Activated naive CD4-positive, alpha-beta T cell treated with anti-CD3 and anti-CD28 coated beads for 36 hours (primary cell): ENCODE results near the gene TMEM229B. TPM values are rescaled to one million over a fixed set of nuclear protein-coding genes. Genes with fewer than 3 reads are reported as not detected.

ENCODE experiments used
- CTCF ChIA-PET: fragments of 350-600 bp; sonication (Branson Sonifier 250); formaldehyde crosslinking; loops from one replicate; lab custom pipeline; 2021; ENCODE audit warnings: antibody characterized with exemption; lab: Charles Lee
- DNase-seq: peaks from one replicate; pipeline ENCODE4 v3.0.0-alpha.2; 2020
- H3K27ac Mint-ChIP-seq: one replicate; pipeline ENCODE4 v1.8.0; 2021; ENCODE audit warnings: mild to moderate bottlenecking, mixed read lengths
- H3K27me3 Mint-ChIP-seq: one replicate; pipeline ENCODE4 v1.8.0; 2021; ENCODE audit warnings: low read depth, mixed read lengths
- H3K36me3 Mint-ChIP-seq: one replicate; pipeline ENCODE4 v1.8.0; 2021; ENCODE audit warnings: low read depth, mixed read lengths
- H3K4me1 Mint-ChIP-seq: one replicate; pipeline ENCODE4 v1.8.0; 2021; ENCODE audit warnings: low read depth, mixed read lengths
- H3K4me3 Mint-ChIP-seq: one replicate; pipeline ENCODE4 v1.8.0; 2021; ENCODE audit warnings: mild to moderate bottlenecking, moderate library complexity, mixed read lengths
- H3K9me3 Mint-ChIP-seq: one replicate; pipeline ENCODE4 v1.8.0; 2021; ENCODE audit warnings: mixed read lengths
- intact Hi-C: fragments of 100-400 bp; cut with micrococcal nuclease; formaldehyde crosslinking; loops from one replicate; pipeline ENCODE4 v1.15.1; 2023
- total RNA-seq, 2 experiments: library from RNA; stranded (reverse); gene quantifications; one replicate each; pipeline ENCODE4 v1.2.3, GENCODE V29; 2021

TMEM229B gene
- total RNA-seq, 2 experiments from 2014 or later = 0.49 to 0.64 TPM

DNA sequence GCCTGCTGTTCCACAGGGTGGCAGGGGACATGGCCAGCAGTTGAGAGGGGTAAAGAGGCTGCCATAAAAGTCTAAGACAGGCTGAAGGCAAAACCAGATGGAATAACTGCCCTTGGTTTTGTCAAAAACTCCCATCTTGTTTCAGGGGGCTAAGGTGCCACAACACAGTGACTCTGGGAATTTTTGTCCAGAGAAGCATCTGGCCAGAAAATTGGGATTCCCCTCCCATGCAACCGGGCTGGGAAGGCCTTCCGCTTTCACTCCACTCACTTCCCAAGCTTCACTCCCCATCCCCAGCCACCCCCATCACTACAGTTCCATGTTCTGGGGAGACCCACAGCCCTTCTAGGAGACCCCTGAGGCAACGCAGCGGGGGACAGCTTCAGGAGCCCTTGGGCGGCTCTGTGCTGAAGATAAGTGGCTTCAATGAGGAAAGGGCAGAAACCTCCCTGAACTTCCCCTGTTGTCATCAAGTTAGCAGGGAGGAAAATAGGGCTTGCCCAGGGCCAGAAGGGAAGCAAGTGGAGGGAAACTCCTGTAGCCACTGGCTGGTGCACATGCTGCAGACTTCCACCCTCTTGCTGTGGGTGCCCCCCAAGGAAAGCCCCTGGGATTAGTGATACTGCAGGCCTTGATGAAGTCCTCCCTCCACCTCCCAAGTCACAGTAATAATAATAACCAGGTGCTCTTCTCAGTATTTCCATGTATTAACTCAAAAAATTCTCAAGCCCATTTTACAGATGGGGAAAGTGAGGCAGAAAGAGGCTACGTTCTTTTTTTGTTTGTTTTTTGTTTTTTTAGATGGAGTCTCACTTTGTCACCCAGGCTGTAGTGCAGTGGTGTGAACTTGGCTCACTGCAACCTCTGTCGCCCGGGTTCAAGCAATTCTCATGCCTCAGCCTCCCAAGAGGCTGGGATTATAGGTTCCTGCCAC, 6.0 kb downstream of the TMEM229B start:
- H3K27ac Mint-ChIP-seq = no peak overlapping the region
- H3K4me3 Mint-ChIP-seq = no peak overlapping the region
- intact Hi-C loops = no loop called here
- CTCF ChIA-PET = interaction anchor here (1.2 kb wide), 1 partner anchor 10 kb away, joined by 5 read pairs; no protein-coding TSS in a partner anchor
- H3K27me3 Mint-ChIP-seq = no peaks in the 10 kb centered on the region
- H3K36me3 Mint-ChIP-seq = peaks cover 8% of the 10 kb centered on the region
- no peaks in the 10 kb centered on the region for H3K9me3 Mint-ChIP-seq
- H3K4me1 Mint-ChIP-seq = peaks cover 39% of the 10 kb centered on the region
- DNase-seq = no peak

DNA sequence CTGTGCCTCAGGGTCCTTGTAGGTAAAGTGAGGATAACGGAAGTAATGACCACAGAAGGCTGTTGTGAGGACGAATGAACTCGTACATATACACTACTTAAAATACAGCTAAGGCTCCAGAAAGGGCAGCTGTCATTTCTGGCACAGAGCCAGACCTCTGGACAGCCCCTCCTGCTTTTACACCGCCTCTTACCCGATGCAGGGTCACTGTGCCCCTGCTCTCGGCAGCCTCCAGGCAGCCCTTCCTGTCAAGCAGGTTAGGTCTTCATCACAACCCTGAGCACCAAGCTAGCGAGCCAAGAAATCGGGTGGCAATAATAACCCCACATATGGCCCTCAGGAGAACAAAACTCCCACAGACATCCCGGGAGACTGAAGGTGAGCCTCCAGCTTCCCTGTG, 8.5 kb downstream of the TMEM229B start:
- H3K27me3 Mint-ChIP-seq = no peaks in the 10 kb centered on the region
- CTCF ChIA-PET = interaction anchor here (0.6 kb wide), 1 partner anchor 35 kb away, joined by 3 read pairs; no protein-coding TSS in a partner anchor
- no peaks in the 10 kb centered on the region for H3K9me3 Mint-ChIP-seq
- no peak overlapping the region for H3K4me3 Mint-ChIP-seq
- H3K27ac Mint-ChIP-seq = no peak overlapping the region
- no peaks in the 10 kb centered on the region for H3K36me3 Mint-ChIP-seq
- peaks cover 16% of the 10 kb centered on the region for H3K4me1 Mint-ChIP-seq
- no peak for DNase-seq
- intact Hi-C loops = no loop called here

DNA sequence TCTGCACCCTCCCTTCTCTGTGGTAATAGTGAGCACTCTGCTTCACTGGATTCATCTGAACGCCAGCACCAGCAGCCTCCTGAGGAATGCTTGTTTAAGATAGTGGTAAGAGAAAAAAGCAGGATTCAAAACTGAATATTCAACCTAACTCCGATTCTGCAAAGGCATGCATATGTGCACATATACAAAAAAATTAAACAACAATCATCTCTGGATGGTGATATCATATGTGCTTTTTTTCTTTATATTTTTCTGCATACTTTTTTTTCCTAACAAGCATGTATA, 9.8 kb downstream of the TMEM229B start:
- Mint-ChIP-seq H3K4me3 (no peak overlapping the region), H3K9me3 (no peaks in the 10 kb centered on the region), H3K4me1 (peaks cover 13% of the 10 kb centered on the region), H3K27ac (peak overlapping the region; percentile 37), H3K27me3 (no peaks in the 10 kb centered on the region), H3K36me3 (no peaks in the 10 kb centered on the region)
- CTCF ChIA-PET = no interaction called here
- no peak for DNase-seq
- intact Hi-C loops = no loop called here

DNA sequence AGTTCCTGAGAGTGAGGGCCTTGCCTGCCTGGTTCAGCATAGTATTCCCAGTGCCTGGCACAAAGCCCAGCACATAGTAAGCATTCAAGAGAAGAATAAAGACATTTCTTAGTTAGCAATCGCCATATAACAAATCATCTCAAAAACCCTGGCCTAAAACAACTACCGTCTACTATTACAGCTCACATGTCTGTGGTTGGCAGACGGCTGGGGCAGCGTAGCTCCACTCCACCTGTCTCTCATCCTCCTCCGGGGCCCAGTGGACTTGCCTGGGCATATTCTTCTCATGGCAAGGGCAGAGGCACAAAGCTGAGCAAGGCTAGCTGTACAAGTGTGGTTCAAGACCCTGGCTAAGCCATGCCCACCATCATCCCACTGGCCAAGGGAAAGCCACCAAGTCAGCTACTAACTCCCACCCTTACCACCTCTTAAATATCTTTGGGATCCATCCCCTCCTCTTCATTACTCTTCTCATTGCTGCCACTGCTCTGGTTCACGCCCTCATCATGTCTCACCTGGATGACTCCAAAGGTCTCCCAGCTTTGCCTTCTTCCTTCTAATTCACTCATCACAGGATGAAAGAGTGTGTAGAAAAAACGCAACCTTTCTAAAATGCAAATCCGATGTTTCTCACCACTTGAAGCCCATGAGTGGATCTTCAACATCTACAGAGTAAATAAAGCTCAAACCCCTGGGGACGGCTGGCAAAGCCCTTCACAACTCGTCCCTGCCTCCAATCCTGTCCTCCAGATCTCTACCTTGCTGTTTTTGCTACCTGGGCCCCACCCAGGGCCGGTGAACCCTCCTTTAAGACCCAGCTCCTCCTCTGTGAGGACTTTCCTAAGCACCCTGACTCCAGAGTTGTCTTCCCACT, 10.4 kb downstream of the TMEM229B start:
- peak overlapping the region; percentile 37 for H3K27ac Mint-ChIP-seq
- no peaks in the 10 kb centered on the region for H3K36me3 Mint-ChIP-seq
- DNase-seq = no peak
- H3K27me3 Mint-ChIP-seq = no peaks in the 10 kb centered on the region
- H3K4me3 Mint-ChIP-seq = no peak overlapping the region
- no peaks in the 10 kb centered on the region for H3K9me3 Mint-ChIP-seq
- intact Hi-C loops = no loop called here
- CTCF ChIA-PET = interaction anchor here (0.8 kb wide), 1 partner anchor 9 kb away, joined by 3 read pairs; no protein-coding TSS in a partner anchor
- peaks cover 9% of the 10 kb centered on the region for H3K4me1 Mint-ChIP-seq

DNA sequence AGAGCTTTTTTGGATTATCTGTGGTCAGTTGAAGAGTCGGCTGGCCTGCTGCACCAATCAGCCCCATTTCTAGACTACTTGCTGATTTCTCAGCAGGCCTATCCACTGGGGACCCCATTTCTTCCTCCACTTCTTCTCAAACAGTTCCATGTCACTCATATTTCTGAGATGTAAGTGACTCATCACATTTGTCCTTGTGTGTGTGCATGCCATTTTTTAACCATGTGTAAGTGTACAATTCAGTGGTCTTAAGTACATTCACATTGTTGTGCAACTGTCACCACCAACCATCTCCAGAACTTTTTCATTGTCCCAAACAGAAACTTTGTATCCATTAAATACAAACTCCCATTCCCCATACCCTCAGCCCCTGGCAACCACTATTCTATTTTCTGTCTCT, 14.2 kb downstream of the TMEM229B start:
- no peak for DNase-seq
- no peak overlapping the region for H3K4me3 Mint-ChIP-seq
- no peaks in the 10 kb centered on the region for H3K27me3 Mint-ChIP-seq
- CTCF ChIA-PET = no interaction called here
- intact Hi-C loops = no loop called here
- no peak overlapping the region for H3K27ac Mint-ChIP-seq
- no peaks in the 10 kb centered on the region for H3K4me1 Mint-ChIP-seq
- H3K9me3 Mint-ChIP-seq = no peaks in the 10 kb centered on the region
- H3K36me3 Mint-ChIP-seq = no peaks in the 10 kb centered on the region

DNA sequence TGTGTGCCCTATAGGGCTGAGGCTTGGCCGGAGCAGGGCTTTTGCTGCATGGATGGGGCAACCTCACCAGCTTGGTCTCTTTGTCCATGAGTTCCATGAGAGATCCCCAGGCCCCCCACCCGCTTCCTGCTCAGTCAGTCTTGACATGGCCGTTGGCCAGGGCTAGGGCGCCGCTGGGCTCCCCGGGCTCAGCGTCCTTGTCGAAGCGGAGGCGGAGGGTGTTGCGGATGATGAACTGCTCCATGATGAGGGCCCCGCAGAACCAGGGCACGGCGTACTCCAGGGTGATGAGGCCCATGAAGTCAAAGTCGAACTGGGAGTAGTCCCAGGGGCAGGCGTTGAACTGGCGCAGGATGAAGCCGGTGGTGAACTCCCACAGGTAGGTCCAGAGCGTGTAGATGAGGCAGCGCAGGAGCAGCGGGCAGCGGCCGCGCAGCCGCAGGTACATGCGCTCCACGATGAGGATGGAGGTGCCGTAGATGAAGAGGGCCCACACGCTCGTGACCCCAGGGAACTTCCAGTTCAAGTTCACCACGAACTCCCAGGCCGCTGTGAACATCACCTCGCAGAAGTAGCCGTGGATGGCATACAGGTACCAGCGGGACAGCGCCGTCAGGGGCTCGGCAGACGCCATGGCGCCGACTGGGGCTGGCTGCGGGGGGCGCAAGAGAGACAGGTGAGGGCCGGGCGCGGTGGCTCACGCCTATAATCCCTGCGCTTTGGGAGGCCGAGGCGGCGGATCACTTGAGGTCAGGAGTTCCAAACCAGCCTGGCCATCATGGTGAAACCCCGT, 15.0 kb downstream of the TMEM229B start:
- no peak overlapping the region for H3K4me3 Mint-ChIP-seq
- H3K9me3 Mint-ChIP-seq = no peaks in the 10 kb centered on the region
- intact Hi-C loops = no loop called here
- no peaks in the 10 kb centered on the region for H3K27me3 Mint-ChIP-seq
- CTCF ChIA-PET = no interaction called here
- H3K36me3 Mint-ChIP-seq = no peaks in the 10 kb centered on the region
- DNase-seq = no peak
- H3K27ac Mint-ChIP-seq = no peak overlapping the region
- H3K4me1 Mint-ChIP-seq = no peaks in the 10 kb centered on the region

DNA sequence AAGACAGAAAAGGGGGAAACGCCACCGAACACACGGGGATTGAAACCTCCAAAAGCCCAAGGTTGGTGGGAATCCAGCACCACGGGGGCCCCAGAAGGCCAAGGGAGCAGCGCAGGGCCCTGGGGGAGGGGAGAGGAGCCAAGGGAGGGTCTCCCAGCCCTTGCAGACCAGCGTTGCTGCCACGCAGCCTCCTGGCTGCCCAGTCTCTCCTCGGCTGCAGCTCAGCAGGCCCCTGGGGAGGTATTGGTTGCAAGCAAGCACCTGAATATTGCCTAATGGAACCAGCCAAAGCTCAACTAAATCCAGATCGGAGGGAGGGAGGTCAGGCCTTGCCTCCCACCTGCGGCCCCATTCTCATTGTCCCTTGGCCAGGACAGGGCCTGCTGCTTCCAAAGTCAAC, 15.8 kb downstream of the TMEM229B start:
- H3K4me1 Mint-ChIP-seq = peaks cover 3% of the 10 kb centered on the region
- H3K27me3 Mint-ChIP-seq = no peaks in the 10 kb centered on the region
- H3K36me3 Mint-ChIP-seq = no peaks in the 10 kb centered on the region
- no peak overlapping the region for H3K4me3 Mint-ChIP-seq
- no peaks in the 10 kb centered on the region for H3K9me3 Mint-ChIP-seq
- H3K27ac Mint-ChIP-seq = no peak overlapping the region
- DNase-seq = no peak
- CTCF ChIA-PET = no interaction called here
- intact Hi-C loops = no loop called here

DNA sequence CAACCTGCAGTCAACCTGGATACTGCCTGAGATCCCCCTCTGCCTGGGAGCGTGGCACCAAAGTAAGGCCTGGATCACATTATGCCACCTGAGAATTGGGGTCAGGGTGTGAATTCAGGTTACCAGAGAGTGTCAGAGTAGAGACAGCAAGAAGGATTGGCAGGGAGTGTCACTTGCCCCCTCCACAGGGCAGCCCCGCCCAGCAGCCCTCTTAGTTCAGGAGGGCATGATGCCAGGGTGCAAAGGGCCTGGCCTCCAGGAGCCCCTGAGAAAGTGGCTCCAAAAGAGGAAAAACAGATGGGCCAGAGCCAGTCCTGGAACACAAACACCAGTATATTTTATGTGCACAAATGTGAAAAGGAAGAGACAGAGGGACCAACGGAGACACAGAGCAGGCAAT, 18.6 kb downstream of the TMEM229B start:
- Mint-ChIP-seq H3K36me3 (no peaks in the 10 kb centered on the region), H3K4me3 (no peak overlapping the region), H3K27ac (no peak overlapping the region), H3K4me1 (peaks cover 12% of the 10 kb centered on the region), H3K27me3 (no peaks in the 10 kb centered on the region), H3K9me3 (no peaks in the 10 kb centered on the region)
- no peak for DNase-seq
- CTCF ChIA-PET = interaction anchor here (1.6 to 1.9 kb wide), 2 partner anchors 8 to 102 kb away, joined by 3 to 8 read pairs; no protein-coding TSS in a partner anchor
- intact Hi-C loops = no loop called here

DNA sequence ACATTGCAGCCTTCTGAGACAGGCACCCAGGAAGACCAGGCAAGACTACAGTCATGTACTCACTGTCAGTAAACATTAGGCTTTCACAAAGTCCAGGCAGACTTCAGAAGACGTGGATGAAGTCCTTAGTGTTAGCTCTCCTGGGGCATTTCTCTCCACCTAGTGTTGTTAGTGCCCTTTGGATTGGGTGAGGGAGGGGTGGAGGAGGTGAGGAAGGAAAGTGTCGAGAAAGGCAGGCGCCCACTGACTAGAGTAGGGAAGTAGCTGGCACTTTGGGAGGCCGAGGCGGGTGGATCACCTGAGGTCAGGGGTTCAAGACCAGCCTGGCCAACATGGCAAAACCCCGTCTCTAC, 20.2 kb downstream of the TMEM229B start:
- intact Hi-C loops = no loop called here
- no peak overlapping the region for H3K27ac Mint-ChIP-seq
- no peaks in the 10 kb centered on the region for H3K9me3 Mint-ChIP-seq
- H3K4me3 Mint-ChIP-seq = no peak overlapping the region
- no peak for DNase-seq
- H3K36me3 Mint-ChIP-seq = no peaks in the 10 kb centered on the region
- H3K4me1 Mint-ChIP-seq = peaks cover 25% of the 10 kb centered on the region
- CTCF ChIA-PET = interaction anchor here (0.9 to 1.9 kb wide), 3 partner anchors 9 to 103 kb away, joined by 3 to 8 read pairs (median 3); no protein-coding TSS in a partner anchor
- no peaks in the 10 kb centered on the region for H3K27me3 Mint-ChIP-seq

DNA sequence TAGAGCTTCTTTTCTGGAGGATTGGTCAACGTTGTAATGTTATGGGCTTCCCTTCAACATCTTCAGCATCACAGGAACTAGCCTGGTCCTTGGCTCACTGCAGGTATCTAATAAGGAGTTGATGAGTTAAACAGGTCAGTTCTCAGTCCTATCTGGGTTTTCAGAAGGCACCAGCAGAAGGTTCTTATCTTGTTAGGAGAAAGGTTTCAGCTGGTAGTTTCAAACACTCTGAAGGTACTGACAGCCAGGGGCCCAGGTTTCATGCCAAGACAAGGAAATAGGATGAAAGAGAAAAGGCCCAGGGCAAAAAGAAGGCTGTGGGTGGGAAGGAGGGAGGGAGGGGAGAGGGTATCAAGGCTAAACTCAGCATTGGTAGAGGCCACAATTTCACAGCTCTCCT, 21.4 kb downstream of the TMEM229B start:
- no peak for DNase-seq

DNA sequence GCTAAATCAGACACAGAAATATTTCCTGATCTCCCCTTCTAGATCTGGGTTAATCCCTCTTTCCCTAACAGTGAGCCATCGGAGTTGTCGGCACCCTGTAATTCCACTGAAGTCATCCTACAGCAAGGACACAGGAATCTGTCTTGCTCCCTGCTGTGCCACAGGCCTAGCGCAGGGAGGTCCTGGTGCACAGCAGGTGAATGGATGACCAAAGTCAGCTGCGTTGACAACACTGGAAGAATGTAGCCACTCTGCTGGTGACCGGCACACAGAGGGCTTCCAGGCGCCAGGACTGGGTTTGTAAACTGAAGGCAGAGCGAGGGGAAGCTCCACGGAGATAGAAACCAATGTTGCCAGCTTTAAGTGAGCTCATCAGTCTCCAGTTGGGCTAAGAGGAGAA, 23.6 kb downstream of the TMEM229B start:
- CTCF ChIA-PET = interaction anchor here (0.8 to 2.7 kb wide), 6 partner anchors 23 to 120 kb away, joined by 3 to 7 read pairs (median 4); no protein-coding TSS in a partner anchor
- no peak for DNase-seq

More for the DNA sequence above, 21.4 kb downstream of the TMEM229B start:
- Mint-ChIP-seq H3K27ac (no peak overlapping the region), H3K9me3 (no peaks in the 10 kb centered on the region), H3K4me1 (peaks cover 25% of the 10 kb centered on the region), H3K36me3 (no peaks in the 10 kb centered on the region), H3K4me3 (no peak overlapping the region), H3K27me3 (no peaks in the 10 kb centered on the region)
- intact Hi-C loops = no loop called here
- CTCF ChIA-PET = interaction anchor here (0.6 to 1.4 kb wide), 4 partner anchors 32 to 658 kb away, joined by 3 to 4 read pairs (median 4); no protein-coding TSS in a partner anchor

More for the DNA sequence above, 23.6 kb downstream of the TMEM229B start:
- no peaks in the 10 kb centered on the region for H3K9me3 Mint-ChIP-seq
- H3K4me3 Mint-ChIP-seq = no peak overlapping the region
- intact Hi-C loops = no loop called here
- H3K4me1 Mint-ChIP-seq = peaks cover 29% of the 10 kb centered on the region
- H3K27me3 Mint-ChIP-seq = no peaks in the 10 kb centered on the region
- no peak overlapping the region for H3K27ac Mint-ChIP-seq
- no peaks in the 10 kb centered on the region for H3K36me3 Mint-ChIP-seq
